ENCODE measurements around the gene ATAD3A. TPM values are rescaled to one million over a fixed set of nuclear protein-coding genes. Genes with fewer than 3 reads are reported as not detected.

Gene ATAD3A
- total RNA-seq, 2 donors from 2014 or later = 19.6 to 74.0 TPM

DNA sequence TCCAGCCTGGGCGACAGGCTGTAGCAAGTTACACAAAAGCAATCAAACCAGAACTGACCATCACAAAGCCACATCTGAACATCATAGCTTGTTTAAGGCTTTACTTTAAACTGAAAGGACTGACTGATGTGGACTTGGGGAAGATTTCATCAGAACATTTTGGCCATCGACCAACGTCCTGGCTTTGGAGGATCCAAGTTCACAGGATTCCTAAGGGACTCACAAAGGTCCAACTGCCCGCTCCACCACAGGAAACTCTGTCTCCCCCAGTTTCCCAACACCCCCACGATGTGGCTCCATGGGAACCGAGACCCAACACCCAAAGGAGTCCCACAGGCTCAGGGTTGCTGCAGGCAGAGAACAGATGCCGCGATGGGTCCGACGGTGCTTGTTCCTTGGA lies 53.4 kb downstream of the ATAD3A start:
- H3K9me3 ChIP-seq = no peaks in the 10 kb centered on the region
- no peak for DNase-seq
- H3K36me3 ChIP-seq = peaks cover 13% of the 10 kb centered on the region
- intact Hi-C loops (cut with DNase I) = no loop called here
- no peak overlapping the region for H3K4me3 ChIP-seq
- H3K27ac ChIP-seq = no peak overlapping the region
- TF ChIP-seq, protein P1, sequence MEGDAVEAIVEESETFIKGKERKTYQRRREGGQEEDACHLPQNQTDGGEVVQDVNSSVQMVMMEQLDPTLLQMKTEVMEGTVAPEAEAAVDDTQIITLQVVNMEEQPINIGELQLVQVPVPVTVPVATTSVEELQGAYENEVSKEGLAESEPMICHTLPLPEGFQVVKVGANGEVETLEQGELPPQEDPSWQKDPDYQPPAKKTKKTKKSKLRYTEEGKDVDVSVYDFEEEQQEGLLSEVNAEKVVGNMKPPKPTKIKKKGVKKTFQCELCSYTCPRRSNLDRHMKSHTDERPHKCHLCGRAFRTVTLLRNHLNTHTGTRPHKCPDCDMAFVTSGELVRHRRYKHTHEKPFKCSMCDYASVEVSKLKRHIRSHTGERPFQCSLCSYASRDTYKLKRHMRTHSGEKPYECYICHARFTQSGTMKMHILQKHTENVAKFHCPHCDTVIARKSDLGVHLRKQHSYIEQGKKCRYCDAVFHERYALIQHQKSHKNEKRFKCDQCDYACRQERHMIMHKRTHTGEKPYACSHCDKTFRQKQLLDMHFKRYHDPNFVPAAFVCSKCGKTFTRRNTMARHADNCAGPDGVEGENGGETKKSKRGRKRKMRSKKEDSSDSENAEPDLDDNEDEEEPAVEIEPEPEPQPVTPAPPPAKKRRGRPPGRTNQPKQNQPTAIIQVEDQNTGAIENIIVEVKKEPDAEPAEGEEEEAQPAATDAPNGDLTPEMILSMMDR (IDR thresholded peaks at IDR 0.05) = no peak
- H3K27me3 ChIP-seq = no peaks in the 10 kb centered on the region
- no peaks in the 10 kb centered on the region for H3K4me1 ChIP-seq
- no peak overlapping the region for H3K9ac ChIP-seq (ENCODE audit: low read depth in 2 of 2, low read length in 2 of 2)

DNA sequence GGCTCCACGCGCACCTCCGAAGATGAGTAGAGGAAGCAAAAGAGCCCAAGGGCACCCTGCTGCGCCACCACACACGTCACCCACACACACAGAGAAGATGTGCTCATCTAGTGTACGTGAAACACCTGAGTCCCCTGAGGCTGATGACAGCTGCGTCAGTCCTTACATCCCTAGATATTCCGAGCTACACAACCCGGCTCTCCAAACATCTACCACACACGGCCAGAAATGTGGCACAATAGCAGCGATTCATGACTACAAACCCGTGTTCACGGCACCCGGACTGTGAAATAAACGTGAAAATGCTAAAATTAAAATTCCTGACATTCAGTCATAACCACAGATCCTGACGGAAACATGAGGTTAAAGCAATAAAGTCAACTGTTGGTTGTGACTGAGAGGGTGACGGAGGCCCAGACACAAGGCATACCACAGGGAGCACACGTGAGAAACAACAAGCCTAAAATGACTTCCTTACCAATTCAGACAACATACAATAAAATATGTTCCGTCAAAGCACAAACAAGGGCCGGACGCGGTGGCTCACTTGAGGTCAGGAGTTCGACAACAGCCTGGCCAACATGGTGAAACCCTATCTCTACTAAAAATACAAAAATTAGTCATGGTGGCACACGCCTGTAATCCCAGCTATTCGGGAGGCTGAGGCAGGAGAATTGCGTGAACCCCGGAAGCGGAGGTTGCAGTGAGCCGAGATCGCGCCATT lies 55.4 kb downstream of the ATAD3A start:
- Histone ChIP-seq H3K4me1 (no peaks in the 10 kb centered on the region), H3K9ac (ENCODE audit: low read depth in 2 of 2, low read length in 2 of 2) (no peak overlapping the region), H3K27ac (no peak overlapping the region), H3K4me3 (no peak overlapping the region), H3K36me3 (peaks cover 13% of the 10 kb centered on the region), H3K27me3 (no peaks in the 10 kb centered on the region), H3K9me3 (no peaks in the 10 kb centered on the region)
- no peak for DNase-seq
- intact Hi-C loops (cut with DNase I) = no loop called here
- TF ChIP-seq, protein P1 (IDR thresholded peaks at IDR 0.05) = no peak

DNA sequence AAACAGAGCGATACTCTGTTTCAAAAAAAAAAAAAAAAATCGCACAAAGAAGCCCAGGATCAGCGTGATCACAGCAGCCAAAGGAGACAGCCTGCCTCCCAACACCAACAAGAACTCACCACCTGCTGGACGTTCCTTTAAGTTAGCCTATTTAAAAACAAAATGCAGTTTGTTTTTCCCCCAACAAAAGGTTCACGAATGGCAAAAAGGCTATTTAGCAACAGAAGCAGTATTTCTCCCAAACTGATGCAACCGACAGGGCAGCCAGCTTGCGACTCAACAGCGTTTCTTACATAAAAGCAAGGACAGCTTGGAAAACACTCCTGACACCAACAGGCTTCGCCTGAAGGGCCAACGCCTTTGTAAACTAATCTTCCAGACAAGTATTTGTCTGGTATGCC lies 55.9 kb downstream of the ATAD3A start:
- Histone ChIP-seq H3K4me3 (no peak overlapping the region), H3K27me3 (no peaks in the 10 kb centered on the region), H3K9me3 (no peaks in the 10 kb centered on the region), H3K9ac (ENCODE audit: low read depth in 2 of 2, low read length in 2 of 2) (no peak overlapping the region), H3K4me1 (no peaks in the 10 kb centered on the region), H3K27ac (no peak overlapping the region), H3K36me3 (peaks cover 11% of the 10 kb centered on the region)
- TF ChIP-seq, protein P1 (IDR thresholded peaks at IDR 0.05) = no peak
- DNase-seq = no peak
- intact Hi-C loops (cut with DNase I) = no loop called here

DNA sequence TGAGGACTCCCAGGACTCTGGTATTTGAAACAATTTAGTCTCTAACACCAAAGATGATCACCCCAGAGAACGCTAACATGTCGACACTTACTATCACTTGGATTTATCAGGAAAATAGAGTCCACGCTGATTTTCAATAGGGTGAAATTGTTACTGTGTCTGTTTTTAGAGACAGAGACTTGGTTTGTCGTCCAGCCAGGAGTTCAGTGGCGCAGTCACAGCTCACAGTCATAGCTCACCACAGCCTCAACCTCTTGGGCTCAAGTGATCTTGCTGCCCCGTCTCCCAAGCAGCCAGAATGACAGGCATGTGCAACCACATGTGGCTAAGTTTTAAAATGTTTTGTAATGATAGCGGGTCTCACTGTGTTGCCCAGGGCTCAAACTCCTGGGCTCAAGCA lies 57.4 kb downstream of the ATAD3A start:
- intact Hi-C loops (cut with DNase I) = no loop called here

DNA sequence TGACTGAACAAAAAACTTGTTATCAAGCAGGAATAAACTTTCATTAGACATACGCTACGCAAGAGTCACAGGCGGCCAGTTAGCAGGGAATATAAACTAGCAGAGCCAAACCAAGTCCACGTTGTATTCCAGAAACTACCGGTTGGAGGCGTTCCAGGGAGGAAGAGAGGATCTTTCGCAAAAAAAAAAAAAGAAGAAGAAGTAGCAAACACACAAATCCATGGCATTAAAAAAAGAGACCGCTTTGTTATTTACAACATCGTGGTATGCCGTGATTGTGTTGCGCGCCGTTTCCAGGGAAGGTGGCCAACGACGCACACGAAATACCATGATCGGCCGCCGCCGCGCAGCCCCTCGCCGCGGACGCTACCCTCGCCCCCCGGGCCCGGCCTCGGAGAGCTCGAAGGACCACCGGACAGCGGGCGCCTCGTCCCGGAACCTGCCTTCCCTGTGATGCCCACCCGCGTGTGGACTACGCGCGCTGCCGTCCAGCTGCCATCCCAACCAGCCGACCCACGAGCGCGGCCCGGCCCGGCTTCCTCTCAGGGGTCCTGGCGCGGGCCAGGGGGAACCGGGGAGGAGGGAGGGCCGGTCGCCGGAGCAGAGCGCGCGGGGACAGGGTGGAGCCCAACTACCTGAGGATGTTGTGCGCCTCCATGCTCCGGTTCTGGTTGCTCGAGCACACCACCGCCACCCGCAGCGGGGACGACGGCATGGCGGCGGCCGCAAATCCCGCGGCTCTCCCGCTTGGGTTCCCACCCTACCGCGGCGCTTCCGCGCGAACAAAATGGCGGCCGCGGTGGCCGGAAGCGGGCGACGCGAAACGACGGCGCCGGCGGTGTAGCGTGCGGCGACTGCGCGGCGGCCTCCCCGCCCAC lies 62.1 kb downstream of the ATAD3A start:
- H3K4me1 ChIP-seq = peaks cover 8% of the 10 kb centered on the region
- DNase-seq = peak; percentile 63
- intact Hi-C loops (cut with DNase I) = no loop called here
- H3K9ac ChIP-seq (ENCODE audit: low read depth in 2 of 2, low read length in 2 of 2) = peak overlapping the region; percentile 91 to 98
- TF ChIP-seq, protein P1 (IDR thresholded peaks at IDR 0.05) = peak; percentile 24
- no peaks in the 10 kb centered on the region for H3K36me3 ChIP-seq
- no peaks in the 10 kb centered on the region for H3K9me3 ChIP-seq
- no peaks in the 10 kb centered on the region for H3K27me3 ChIP-seq
- peak overlapping the region; percentile 95 for H3K27ac ChIP-seq
- peak overlapping the region; percentile 80 for H3K4me3 ChIP-seq

More for the DNA sequence above, 57.4 kb downstream of the ATAD3A start:
- Histone ChIP-seq H3K4me1 (no peaks in the 10 kb centered on the region), H3K27ac (no peak overlapping the region), H3K4me3 (no peak overlapping the region), H3K27me3 (no peaks in the 10 kb centered on the region), H3K9ac (ENCODE audit: low read depth in 2 of 2, low read length in 2 of 2) (no peak overlapping the region), H3K36me3 (peaks cover 4% of the 10 kb centered on the region), H3K9me3 (no peaks in the 10 kb centered on the region)
- no peak for DNase-seq
- TF ChIP-seq, protein P1 (IDR thresholded peaks at IDR 0.05) = no peak
